Epithelial cell of esophagus (primary cell): ENCODE data around the gene PLEKHG4B.
"Not testable (repeated sequence)": the region's sequence is repeated elsewhere in the genome, so short reads cannot be mapped to it uniquely, and the experiment has no call there.

Experiments
- DNase-seq: peaks from one replicate; pipeline ENCODE4 v3.0.0; 2010; ENCODE audit warnings: low read depth
- H3K4me3 ChIP-seq: 2 replicates; pipeline ENCODE4 v1.5.1; 2011; ENCODE audit warnings: mild to moderate bottlenecking, low read length, control low read depth
- TF ChIP-seq, protein P1 (sequence below): IDR thresholded peaks from 2 replicates; pipeline ENCODE4 v1.5.1; 2011; ENCODE audit warnings: low read depth, mild to moderate bottlenecking, low read length, control low read depth, inconsistent platforms; ENCODE audit not compliant: insufficient read depth; ENCODE audit errors: missing control alignments

PLEKHG4B gene

DNA sequence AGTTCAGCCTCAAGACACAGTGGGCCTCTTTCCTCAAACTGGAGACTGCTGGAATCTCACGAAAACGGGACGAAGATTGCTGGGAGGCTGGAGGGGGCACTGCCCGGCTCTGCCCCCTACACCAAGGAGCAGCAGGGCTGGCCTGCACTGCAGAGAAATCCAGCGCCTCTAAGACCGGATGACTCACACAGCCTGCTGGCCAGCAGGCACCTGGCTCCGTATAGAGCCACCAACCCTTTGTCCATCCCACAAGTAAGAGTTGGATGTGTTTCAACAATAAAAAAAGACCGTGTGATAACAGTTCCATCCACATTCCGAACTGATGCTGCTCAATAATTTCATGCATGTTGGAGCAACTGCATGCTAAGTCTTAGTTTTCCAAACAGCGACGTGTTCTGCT, 114.4 kb downstream of the PLEKHG4B start:
- TF ChIP-seq, protein P1, sequence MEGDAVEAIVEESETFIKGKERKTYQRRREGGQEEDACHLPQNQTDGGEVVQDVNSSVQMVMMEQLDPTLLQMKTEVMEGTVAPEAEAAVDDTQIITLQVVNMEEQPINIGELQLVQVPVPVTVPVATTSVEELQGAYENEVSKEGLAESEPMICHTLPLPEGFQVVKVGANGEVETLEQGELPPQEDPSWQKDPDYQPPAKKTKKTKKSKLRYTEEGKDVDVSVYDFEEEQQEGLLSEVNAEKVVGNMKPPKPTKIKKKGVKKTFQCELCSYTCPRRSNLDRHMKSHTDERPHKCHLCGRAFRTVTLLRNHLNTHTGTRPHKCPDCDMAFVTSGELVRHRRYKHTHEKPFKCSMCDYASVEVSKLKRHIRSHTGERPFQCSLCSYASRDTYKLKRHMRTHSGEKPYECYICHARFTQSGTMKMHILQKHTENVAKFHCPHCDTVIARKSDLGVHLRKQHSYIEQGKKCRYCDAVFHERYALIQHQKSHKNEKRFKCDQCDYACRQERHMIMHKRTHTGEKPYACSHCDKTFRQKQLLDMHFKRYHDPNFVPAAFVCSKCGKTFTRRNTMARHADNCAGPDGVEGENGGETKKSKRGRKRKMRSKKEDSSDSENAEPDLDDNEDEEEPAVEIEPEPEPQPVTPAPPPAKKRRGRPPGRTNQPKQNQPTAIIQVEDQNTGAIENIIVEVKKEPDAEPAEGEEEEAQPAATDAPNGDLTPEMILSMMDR: no peak
- no peak overlapping the region for H3K4me3 ChIP-seq
- no peak for DNase-seq

DNA sequence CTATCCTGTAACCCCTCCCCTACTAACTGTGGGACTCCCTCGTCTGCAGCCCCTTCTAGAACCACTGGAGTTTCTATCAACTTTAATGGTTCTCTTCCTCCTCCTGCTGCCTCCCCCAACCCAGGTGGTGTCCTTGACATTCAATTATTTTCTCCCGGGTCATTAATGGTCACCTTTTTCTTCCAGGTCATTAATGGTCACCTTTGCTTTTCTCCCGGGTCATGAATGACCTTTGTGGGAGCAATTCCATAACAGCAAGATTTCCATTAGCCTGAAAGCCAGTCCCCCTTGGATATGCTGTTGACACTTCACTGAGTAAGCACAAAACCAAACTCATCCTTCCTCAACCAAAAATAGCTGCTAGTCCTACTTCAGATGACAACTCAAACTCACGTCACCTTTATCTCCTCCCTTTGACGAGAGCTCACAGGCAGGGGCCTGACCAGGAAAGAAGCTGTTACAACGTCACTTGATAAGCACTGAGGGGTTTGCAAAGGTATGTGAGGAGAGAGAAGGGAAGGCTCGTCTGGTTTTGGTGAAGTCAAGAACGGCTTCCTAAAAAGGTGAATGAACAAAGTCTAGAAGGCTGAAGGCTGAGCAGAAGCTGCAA, 115.1 kb downstream of the PLEKHG4B start:
- TF ChIP-seq, protein P1: no peak
- H3K4me3 ChIP-seq: no peak overlapping the region
- DNase-seq: no peak

DNA sequence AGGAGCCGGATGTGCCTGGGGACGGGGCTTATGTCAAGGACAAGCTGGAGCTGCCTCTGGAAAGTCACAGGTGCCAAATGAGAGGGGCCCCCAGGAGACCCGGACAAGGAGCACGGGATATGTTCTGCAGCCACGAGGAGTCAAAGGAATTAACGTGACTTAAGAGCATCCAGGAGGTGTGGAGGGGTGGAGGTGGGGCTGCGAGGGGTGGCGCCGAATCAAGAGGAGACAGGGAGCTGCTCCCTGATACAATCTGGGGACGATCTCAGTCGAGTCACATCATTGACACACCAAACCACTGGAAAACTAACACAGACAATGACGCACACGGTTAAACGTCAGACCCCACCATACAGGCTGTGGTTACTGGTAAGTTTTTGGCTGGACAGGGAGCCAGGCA, 115.6 kb downstream of the PLEKHG4B start:
- no peak overlapping the region for H3K4me3 ChIP-seq
- TF ChIP-seq, protein P1: no peak
- no peak for DNase-seq

DNA sequence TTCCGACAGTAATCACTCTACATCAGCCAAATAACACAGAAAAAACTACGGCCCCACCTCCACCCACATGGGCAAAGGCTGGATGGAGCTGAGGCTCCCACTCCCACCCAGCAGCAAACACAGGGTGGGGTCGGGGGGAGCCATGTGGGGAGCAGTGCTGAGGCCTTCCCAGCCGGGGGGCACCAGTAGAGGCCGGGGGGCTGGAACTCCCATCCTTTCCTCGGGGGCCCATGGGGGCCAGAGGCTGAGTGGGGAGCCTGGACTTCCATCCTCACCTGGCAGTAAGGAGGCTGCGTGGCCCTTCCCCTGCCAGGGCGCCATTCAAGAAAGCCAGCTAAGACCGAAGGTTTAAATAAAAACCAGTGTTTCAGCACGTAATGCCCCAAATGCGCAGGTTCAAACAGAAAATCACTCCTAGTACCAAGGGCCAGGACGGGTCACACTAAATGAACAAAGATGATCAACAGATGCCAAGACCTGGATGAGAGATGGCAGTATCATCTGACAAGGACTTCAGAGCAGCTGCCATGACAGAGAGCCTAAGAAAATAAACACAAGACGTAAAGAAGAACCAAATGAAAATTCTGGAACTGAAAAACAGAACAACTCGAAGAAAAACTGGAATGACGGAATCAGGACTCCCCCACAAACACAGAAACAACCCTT, 116.6 kb downstream of the PLEKHG4B start:
- TF ChIP-seq, protein P1: no peak
- DNase-seq: no peak
- no peak overlapping the region for H3K4me3 ChIP-seq

DNA sequence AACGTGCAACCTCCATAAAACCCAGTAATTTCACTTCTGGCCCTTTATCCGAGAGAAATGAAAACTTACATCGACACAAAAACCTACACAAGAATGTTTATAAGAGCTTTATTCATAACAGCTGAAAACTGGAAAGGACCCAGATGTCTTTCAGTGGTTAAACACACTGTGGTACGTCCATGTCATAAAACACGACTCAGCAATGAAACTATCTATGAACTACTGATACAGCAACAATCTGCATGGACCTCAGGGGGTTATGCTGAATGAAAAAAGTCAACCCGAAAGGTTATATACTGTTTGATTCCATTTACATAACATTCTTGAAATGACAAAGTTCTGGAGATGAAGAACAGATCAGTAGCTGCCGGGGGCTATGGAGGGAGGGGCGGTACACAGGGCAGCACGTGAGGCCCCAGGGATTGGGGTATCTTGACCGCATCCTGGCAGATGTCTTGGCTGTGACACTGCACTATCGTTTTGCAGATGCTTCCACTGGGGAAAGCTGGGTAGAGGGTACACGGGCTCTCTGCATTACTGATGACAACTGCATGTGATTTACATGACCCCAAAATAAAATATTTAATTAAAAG, 121.9 kb downstream of the PLEKHG4B start:
- no peak overlapping the region for H3K4me3 ChIP-seq
- DNase-seq: no peak
- TF ChIP-seq, protein P1: no peak

DNA sequence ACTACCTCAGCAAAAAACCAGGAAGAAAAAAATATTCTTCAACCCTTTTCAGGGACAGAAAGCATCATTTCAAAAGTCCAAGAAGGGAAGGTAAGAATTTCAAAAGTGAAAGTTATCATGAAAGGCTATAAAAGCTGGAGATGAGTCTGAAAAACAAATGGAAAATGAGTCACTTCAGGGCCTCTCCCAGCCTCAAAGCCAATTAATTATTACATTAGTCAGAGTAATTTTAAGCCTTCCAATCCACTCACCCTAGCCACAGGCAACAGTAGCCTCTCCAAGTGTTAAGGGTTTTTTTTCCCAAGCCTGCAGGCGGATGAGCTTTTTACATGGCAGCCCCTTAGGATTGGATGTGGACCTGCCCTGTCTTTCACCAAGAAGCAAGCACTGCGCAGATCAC, 123.3 kb downstream of the PLEKHG4B start:
- DNase-seq: peak; percentile 20

DNA sequence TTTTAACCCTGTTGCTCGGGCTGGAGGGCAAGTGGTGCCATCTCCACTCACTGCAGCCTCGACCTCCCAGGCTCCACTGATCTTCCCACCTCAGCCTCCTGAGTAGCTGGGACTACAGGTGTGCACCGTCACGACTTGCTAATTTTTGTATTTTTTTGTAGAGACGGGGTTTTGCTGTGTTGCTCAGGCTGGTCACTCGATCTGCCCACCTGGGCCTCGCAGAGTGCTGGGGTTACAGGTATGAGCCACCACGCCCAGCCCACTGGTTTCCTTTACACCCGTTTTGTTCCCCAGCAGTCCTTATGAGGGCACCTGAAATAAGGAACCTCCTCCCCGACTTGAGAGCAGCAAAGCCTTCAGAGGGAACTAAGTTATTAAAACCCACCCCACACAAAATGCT, 124.1 kb downstream of the PLEKHG4B start:
- not testable (repeated sequence) for DNase-seq, H3K4me3 ChIP-seq

More for the DNA sequence above, 123.3 kb downstream of the PLEKHG4B start:
- H3K4me3 ChIP-seq: not testable (repeated sequence)
